HCT116 (cell line): ENCODE measurements around the gene INTS2. TPM values are rescaled to one million over a fixed set of nuclear protein-coding genes. Genes with fewer than 3 reads are reported as not detected.

Experiments
- ATAC-seq: fragments of 200-7000 bp; cut with Tn5 transposase; 2 replicates; pipeline ENCODE4 v1.9.1; 2020; ENCODE audit warnings: mild to moderate bottlenecking, moderate library complexity
- BruUV-seq: library from RNA; stranded (reverse); fragments of 400-500 nt; replicated peaks from 2 replicates; lab custom pipeline; 2021; lab: Mats Ljungman, UMichigan
- CTCF ChIA-PET: fragments of 300-600 bp; sonication (Branson Sonifier 250); formaldehyde crosslinking; loops from one replicate; lab custom pipeline; 2021; ENCODE audit warnings: antibody characterized with exemption; lab: Charles Lee
- POLR2A ChIA-PET: fragments of 300-600, 350-600 bp; sonication (Branson Sonifier 250); formaldehyde crosslinking; loops from one replicate; lab custom pipeline; 2021; ENCODE audit warnings: antibody characterized with exemption; lab: Charles Lee
- RAD21 ChIA-PET, 2 experiments: fragments of 300-600 bp; sonication (Branson Sonifier 250); formaldehyde crosslinking; loops; one replicate each; lab custom pipeline; 2023; ENCODE audit warnings: low total read pairs in 2 of 2; ENCODE audit not compliant: uncharacterized antibody in 2 of 2, unreplicated experiment in 2 of 2, low non-redundant PET in 1 of 2; lab: Charles Lee
- DNase-seq: peaks from one replicate; pipeline ENCODE4 v3.0.0-alpha.2; 2010; ENCODE audit warnings: low read depth, low spot score
- H2AFZ ChIP-seq: fragments of 200-600 bp; shearing (Covaris generic), sonication (generic); 2 replicates; pipeline ENCODE4 v1.6.1; 2017; ENCODE audit warnings: low read depth, mixed run types, mixed read lengths, antibody characterized with exemption, low read length; ENCODE audit not compliant: poor library complexity, severe bottlenecking
- H3K27ac ChIP-seq: 2 replicates; pipeline ENCODE4 v1.5.1; 2012; ENCODE audit warnings: low read depth, low read length
- H3K27me3 ChIP-seq: fragments of 200-600 bp; sonication (generic); 2 replicates; pipeline ENCODE4 v1.6.1; 2016; ENCODE audit warnings: mixed run types, low read length, mixed read lengths; ENCODE audit not compliant: insufficient read depth
- H3K36me3 ChIP-seq, 2 experiments: fragments of 200-500 bp in 1 of 2; fragments of 200-600 bp in 1 of 2; sonication (Bioruptor generic) in 1 of 2; sonication (generic) in 1 of 2; 2 replicates each; pipeline versions ENCODE4 v1.5.1 to v1.6.1; 2014 to 2016; ENCODE audit warnings: low read length in 2 of 2, inconsistent platforms in 1 of 2, mixed read lengths in 1 of 2, mixed run types in 1 of 2; ENCODE audit not compliant: insufficient read depth in 2 of 2, control insufficient read depth in 1 of 2
- H3K4me1 ChIP-seq, 2 experiments: fragments of 200-600 bp in 1 of 2; sonication (generic) in 1 of 2; 2 replicates each; pipeline versions ENCODE4 v1.5.1 to v1.6.1; 2012 to 2017; ENCODE audit warnings: low read length in 2 of 2, inconsistent platforms in 1 of 2, mild to moderate bottlenecking in 1 of 2, mixed read lengths in 1 of 2, mixed run types in 1 of 2, moderate library complexity in 1 of 2; ENCODE audit not compliant: insufficient read depth in 2 of 2, control insufficient read depth in 1 of 2
- H3K4me2 ChIP-seq: fragments of 200-600 bp; sonication (generic); 2 replicates; pipeline ENCODE4 v1.6.1; 2017; ENCODE audit warnings: mixed run types, low read length, mixed read lengths
- H3K4me3 ChIP-seq, 2 experiments: fragments of 200-600 bp in 1 of 2; sonication (generic) in 1 of 2; replicated peaks in 1 of 2; 2 replicates each; pipeline ENCODE4 v1.5.1; 2011 to 2016; ENCODE audit warnings: low read length in 2 of 2, control low read depth in 1 of 2, low read depth in 1 of 2, mild to moderate bottlenecking in 1 of 2, mixed read lengths in 1 of 2, mixed run types in 1 of 2
- H3K79me2 ChIP-seq: fragments of 200-600 bp; sonication (generic); 2 replicates; pipeline ENCODE4 v1.6.1; 2017; ENCODE audit warnings: mild to moderate bottlenecking, mixed run types, low read length, moderate library complexity, mixed read lengths; ENCODE audit not compliant: insufficient read depth
- H3K9ac ChIP-seq: fragments of 200-600 bp; sonication (generic); 2 replicates; pipeline ENCODE4 v1.6.1; 2016; ENCODE audit warnings: low read length, mixed read lengths
- H3K9me2 ChIP-seq: fragments of 200-600 bp; sonication (generic), shearing (Covaris generic); 2 replicates; pipeline ENCODE4 v1.6.1; 2017; ENCODE audit warnings: mixed run types, mild to moderate bottlenecking, moderate library complexity; ENCODE audit not compliant: insufficient read depth
- H3K9me3 ChIP-seq, 2 experiments: fragments of 200-500 bp in 1 of 2; fragments of 200-600 bp in 1 of 2; sonication (Bioruptor generic) in 1 of 2; sonication (generic) in 1 of 2; 2 replicates each; pipeline ENCODE4 v1.6.1; 2014 to 2017; ENCODE audit warnings: low read length in 2 of 2, mixed read lengths in 2 of 2, inconsistent platforms in 1 of 2, low read depth in 1 of 2, mild to moderate bottlenecking in 1 of 2, mixed run types in 1 of 2, moderate library complexity in 1 of 2; ENCODE audit not compliant: control insufficient read depth in 1 of 2, insufficient read depth in 1 of 2
- H4K20me1 ChIP-seq: fragments of 200-600 bp; sonication (generic), shearing (Covaris generic); 2 replicates; pipeline ENCODE4 v1.6.1; 2017; ENCODE audit warnings: mixed run types, mild to moderate bottlenecking, moderate library complexity; ENCODE audit not compliant: insufficient read depth
- CBX3 ChIP-seq: IDR thresholded peaks from 2 replicates; pipeline ENCODE4 v1.6.1; 2012; ENCODE audit warnings: low read depth
- EGR1 ChIP-seq: IDR thresholded peaks from 2 replicates; pipeline ENCODE4 v1.6.1; 2012; ENCODE audit warnings: low read depth
- EZH2 ChIP-seq: fragments of 200-600 bp; sonication (generic); IDR thresholded peaks from 2 replicates; pipeline ENCODE4 v1.6.1; 2017; ENCODE audit warnings: antibody characterized with exemption, mixed run types
- EZH2phosphoT487 ChIP-seq: fragments of 200-600 bp; IDR thresholded peaks from 2 replicates; pipeline ENCODE4 v1.6.1; 2018; ENCODE audit warnings: antibody characterized with exemption, borderline replicate concordance
- FOSL1 ChIP-seq: IDR thresholded peaks from 2 replicates; pipeline ENCODE4 v1.6.1; 2012; ENCODE audit warnings: low read depth
- POLR2A ChIP-seq: IDR thresholded peaks from 2 replicates; pipeline ENCODE4 v1.7.0; 2011; ENCODE audit warnings: borderline replicate concordance; ENCODE audit not compliant: insufficient read depth, insufficient read length; ENCODE audit errors: extremely low read depth
- RAD21 ChIP-seq: IDR thresholded peaks from 2 replicates; pipeline ENCODE4 v1.6.1; 2012; ENCODE audit warnings: low read depth, mild to moderate bottlenecking
- REST ChIP-seq: IDR thresholded peaks from 2 replicates; pipeline ENCODE4 v1.6.1; 2012; ENCODE audit warnings: low read depth
- intact Hi-C: fragments of 100-400 bp; cut with micrococcal nuclease; formaldehyde crosslinking; loops from 2 replicates; pipeline ENCODE4 v1.10.0; 2022
- total RNA-seq: library from RNA; stranded (reverse); gene quantifications from one replicate; pipeline ENCODE4 v1.2.1, GENCODE V29; 2021; ENCODE audit not compliant: unreplicated experiment

Gene INTS2
- total RNA-seq, 1 experiment from 2014 or later = 40.5 TPM

GRCh38 chr17:61966191-61966590 lies 38.4 kb upstream of the INTS2 start:
- ChIA-PET CTCF (interaction anchor here (1.6 kb wide), 1 partner anchor 143 kb away, joined by 6 read pairs; no protein-coding TSS in a partner anchor), POLR2A (no interaction called here), RAD21 (no interaction called here)
- Histone ChIP-seq H3K79me2 (peaks cover 28% of the 10 kb centered on the region; the same call in 1 of the 2 replicates), H3K4me2 (no peak overlapping the region), H4K20me1 (no peaks in the 10 kb centered on the region), H3K9me2 (no peaks in the 10 kb centered on the region), H3K9ac (no peak overlapping the region), H3K27me3 (no peaks in the 10 kb centered on the region), H3K4me3 (no peak overlapping the region), H2AFZ (no peak overlapping the region), H3K9me3 (no peaks in the 10 kb centered on the region), H3K4me1 (no peaks in the 10 kb centered on the region), H3K36me3 (peaks cover 46 to 63% of the 10 kb centered on the region in 2 experiments), H3K27ac (no peak overlapping the region)
- intact Hi-C loops = no loop called here
- DNase-seq (no peak), ATAC-seq (no peak)
- BruUV-seq = no TSS peak
- TF ChIP-seq REST = no peak
- no peak for TF ChIP-seq POLR2A
- no peak for TF ChIP-seq FOSL1
- TF ChIP-seq EZH2phosphoT487 = no peak
- no peak for TF ChIP-seq RAD21
- TF ChIP-seq EZH2 = no peak
- TF ChIP-seq CBX3 = no peak
- TF ChIP-seq EGR1 = no peak
